Fibroblast of skin of left biceps (primary cell): Measurements from ENCODE around the gene CENPF.

Experiments
- DNase-seq, 2 experiments: peaks; one replicate each; pipeline ENCODE4 v3.0.0-alpha.2; 2013; ENCODE audit warnings: low read depth in 2 of 2

Gene CENPF

DNA sequence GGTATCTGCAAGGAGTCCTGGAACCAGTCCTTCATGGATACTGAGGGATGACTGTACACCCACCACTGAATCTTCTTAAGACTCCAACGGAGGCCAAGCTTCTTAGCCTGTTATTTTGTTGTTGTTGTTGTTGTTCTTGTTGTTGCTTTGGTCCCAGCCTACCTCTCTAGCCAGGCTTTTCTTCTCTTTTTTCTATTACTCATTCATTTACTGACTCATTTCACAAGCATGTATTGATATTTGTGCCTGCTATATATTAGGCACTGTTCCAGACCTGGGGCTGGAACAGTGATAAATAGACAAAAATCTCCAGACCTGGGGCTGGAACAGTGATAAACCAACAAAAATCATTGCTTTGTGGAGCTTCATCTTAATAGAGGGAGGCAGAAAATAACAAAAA, 20.4 kb downstream of the CENPF start:
- DNase-seq = no peak

DNA sequence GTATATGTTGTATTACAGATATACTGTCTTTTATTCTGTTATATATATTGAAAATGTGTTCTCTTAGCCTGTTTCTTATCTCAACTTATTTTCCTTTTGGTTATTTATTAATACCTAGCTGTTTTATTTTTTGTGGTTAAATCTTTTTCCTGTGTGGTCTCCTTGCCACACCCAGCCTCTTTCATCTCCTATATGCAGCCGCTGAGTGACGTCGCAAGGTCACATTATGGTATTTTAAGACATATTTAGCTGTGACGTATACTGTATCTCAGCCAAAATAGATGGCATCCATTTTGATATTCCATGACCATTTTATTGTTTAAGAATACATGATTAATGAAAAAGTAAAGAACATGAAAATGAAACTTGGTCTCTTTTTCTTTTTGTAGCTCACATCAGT, 29.1 kb downstream of the CENPF start:
- no peak for DNase-seq

DNA sequence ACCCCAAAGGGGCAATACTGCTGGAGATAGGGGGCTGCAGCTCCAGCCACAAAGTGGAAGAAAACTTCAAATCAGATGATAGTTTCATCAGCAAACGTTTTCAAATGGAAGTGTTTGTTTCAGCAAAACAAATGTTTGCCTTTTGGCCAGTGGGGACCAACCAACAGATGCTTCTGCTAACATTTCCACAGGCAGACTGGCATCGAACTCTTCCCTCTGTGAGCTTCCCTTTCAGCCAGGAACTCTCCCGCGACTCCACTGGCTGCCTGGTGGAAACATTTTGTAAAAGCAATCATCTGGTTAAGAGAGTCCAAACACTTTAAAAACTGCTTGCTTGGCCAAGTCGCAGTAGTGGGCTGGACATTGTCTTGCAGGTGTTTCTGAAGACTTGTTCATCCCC, 30.7 kb downstream of the CENPF start:
- no peak for DNase-seq

DNA sequence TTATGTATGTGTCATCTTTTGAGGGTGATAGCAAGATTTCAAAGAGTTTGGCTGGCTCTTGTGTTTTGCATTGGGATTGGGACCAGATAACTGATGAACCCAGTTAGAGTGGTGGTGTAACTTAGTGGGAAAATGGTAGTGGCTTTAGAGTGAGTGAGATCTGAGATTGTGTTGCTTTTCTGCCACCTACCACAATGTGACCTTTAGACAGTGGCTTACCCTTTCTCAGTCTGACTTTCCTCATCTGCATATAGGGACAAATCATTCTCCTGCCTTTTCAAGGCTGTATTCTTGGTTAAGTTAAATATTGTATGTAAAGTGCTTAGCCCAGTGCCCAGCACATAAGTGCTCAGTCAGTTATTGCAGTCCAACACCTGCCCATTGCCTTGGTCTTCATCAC, 31.3 kb downstream of the CENPF start:
- DNase-seq = no peak

DNA sequence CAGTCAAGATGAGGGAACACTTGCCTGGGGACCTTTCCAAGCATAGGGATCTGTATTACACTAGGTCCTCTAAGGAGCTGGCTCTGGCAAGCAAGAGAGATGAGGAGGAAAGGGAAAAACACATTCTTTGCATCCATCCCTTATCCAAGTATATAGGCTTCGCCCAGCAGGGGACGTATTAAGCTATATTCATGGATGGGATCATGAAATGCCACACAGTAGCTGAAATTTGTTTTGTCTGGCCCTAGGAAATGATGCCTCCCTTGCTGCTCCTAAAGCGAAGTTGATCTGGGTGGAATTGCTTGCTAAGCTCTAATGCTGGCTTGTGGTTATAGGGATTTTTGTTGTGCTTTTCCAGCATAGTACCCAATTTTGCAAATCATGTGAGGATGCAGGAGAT, 32.1 kb downstream of the CENPF start:
- no peak for DNase-seq

DNA sequence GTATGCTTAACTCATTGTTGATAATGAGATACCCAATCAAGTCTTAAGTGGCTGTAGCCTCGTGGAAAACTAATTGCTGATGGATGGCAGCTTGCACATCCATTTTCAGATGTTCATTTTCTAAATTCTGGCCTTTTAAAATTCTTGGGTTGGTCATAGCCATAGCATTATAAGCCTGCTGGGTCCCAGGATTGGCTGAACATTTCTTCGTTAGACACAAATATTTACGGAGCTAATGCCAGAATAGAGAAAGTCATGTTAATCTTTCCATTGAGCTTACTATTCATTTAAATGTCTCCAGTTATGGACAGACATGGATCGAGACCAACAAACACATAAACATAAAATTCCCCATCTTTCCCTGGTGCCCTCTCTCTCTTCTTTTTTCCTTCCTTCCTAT, 32.5 kb downstream of the CENPF start:
- no peak for DNase-seq

DNA sequence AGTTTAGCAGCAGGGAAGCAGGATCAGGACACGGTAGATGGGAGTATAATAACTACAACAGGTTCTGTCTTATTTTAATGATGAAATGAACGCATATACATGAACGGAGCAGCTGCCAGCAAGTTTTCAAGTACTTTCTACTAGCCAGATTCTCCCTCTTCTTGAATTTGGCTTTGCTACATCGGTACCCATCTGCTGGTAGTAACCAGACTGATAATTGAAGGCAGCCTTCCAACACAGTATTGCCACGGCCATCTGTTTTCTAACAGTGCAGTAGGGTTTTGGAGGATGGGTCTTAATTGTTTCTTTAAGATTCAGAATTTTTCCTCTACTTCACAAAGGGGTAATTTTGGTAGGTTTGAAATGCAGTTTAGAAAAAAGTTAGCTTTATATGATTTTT, 33.4 kb downstream of the CENPF start:
- DNase-seq = no peak

DNA sequence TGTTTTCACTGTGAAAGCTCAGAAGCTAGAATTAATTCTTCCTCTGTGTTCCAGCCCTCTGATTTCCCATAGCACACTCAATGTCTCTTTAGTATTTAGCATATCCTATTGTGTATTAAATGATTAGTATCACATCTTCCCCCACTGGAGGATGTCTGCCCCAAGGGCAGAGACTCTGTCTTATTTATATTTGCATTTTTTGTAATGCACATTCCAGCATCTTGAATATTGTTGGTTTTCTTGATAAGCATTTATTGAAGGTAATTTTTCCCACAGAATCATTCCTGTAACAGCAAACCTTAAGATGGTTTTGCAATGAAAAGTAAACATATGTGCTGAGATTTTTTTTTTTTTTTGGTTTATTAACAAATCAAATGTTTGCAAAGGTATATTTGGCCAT, 34.1 kb downstream of the CENPF start:
- no peak for DNase-seq

DNA sequence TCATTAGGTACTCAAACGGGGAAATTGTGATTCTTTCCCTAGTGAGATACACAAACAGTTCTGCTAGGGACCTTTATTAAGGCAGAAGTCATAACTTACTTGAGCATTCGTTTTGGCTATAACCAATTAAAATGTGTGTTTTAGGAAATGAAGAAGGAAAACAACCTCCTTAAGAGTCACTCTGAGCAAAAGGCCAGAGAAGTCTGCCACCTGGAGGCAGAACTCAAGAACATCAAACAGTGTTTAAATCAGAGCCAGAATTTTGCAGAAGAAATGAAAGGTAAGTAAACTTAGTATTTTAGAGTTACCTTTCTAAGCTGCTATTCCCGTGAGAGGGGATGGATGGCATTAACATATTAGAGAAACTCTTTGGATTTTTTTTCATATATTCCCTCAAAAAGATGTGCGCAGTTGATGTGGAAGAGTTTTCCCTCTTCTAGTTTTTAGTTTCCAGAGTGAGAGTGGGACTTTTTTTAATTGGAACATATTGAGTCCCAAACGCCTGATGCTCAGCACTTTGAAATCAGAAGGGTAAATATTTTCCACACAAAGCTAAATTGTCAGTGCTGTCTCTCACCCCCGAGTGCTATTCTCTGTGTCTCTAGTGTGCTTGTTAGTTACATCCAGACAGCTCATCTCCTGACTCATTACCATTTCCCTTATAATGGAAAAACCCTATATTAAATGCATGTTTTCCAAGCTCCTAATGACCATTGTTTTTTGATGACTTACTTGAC, 34.9 kb downstream of the CENPF start:
- peak in 1 of 2 experiments; percentile 24 for DNase-seq

DNA sequence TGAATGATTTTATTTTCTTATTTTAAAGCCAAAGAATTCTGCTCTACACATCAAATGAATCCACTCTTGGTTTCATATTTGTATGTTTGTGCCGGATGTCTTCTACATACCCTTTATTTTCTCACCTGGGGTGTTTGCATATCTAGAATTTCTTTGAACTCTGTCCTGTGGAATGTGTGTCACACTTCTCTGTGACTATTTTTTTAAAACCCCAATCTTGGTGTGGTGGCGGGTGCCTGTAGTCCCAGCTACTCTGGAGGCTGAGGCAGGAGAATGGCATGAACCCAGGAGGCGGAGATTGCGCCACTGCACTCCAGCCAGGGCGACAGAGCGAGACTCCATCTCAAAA, 35.4 kb downstream of the CENPF start:
- DNase-seq = no peak

DNA sequence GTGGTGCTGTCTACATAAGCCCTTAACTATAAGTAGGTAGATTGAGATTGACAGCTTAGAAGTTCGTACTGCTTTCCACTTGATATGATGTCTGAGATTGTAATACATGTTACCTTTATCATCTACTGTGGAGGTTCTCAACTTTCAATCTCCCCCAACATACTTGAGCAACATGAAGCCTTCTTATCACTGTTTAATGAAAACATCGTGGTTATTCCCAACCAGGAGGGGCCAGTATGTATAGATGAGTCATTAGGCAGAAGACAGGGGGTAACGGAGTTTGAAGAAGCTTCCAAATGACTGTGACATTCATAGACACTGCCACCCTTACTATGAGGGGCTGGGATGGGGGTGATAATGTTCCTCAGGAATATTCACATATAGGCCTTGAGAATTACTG, 36.0 kb downstream of the CENPF start:
- no peak for DNase-seq

DNA sequence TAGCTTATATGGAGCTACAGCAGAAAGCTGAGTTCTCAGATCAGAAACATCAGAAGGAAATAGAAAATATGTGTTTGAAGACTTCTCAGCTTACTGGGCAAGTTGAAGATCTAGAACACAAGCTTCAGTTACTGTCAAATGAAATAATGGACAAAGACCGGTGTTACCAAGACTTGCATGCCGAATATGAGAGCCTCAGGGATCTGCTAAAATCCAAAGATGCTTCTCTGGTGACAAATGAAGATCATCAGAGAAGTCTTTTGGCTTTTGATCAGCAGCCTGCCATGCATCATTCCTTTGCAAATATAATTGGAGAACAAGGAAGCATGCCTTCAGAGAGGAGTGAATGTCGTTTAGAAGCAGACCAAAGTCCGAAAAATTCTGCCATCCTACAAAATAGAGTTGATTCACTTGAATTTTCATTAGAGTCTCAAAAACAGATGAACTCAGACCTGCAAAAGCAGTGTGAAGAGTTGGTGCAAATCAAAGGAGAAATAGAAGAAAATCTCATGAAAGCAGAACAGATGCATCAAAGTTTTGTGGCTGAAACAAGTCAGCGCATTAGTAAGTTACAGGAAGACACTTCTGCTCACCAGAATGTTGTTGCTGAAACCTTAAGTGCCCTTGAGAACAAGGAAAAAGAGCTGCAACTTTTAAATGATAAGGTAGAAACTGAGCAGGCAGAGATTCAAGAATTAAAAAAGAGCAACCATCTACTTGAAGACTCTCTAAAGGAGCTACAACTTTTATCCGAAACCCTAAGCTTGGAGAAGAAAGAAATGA, 37.6 kb downstream of the CENPF start:
- DNase-seq = no peak

DNA sequence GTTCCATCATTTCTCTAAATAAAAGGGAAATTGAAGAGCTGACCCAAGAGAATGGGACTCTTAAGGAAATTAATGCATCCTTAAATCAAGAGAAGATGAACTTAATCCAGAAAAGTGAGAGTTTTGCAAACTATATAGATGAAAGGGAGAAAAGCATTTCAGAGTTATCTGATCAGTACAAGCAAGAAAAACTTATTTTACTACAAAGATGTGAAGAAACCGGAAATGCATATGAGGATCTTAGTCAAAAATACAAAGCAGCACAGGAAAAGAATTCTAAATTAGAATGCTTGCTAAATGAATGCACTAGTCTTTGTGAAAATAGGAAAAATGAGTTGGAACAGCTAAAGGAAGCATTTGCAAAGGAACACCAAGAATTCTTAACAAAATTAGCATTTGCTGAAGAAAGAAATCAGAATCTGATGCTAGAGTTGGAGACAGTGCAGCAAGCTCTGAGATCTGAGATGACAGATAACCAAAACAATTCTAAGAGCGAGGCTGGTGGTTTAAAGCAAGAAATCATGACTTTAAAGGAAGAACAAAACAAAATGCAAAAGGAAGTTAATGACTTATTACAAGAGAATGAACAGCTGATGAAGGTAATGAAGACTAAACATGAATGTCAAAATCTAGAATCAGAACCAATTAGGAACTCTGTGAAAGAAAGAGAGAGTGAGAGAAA, 38.4 kb downstream of the CENPF start:
- DNase-seq = no peak

DNA sequence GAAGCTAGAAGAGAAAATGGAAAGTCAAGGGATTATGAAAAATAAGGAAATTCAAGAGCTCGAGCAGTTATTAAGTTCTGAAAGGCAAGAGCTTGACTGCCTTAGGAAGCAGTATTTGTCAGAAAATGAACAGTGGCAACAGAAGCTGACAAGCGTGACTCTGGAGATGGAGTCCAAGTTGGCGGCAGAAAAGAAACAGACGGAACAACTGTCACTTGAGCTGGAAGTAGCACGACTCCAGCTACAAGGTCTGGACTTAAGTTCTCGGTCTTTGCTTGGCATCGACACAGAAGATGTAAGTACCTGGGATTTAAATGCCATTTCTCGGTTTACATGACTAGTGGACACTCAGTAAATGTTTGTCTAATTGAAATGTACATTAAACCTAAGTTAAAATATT, 40.0 kb downstream of the CENPF start:
- no peak for DNase-seq

DNA sequence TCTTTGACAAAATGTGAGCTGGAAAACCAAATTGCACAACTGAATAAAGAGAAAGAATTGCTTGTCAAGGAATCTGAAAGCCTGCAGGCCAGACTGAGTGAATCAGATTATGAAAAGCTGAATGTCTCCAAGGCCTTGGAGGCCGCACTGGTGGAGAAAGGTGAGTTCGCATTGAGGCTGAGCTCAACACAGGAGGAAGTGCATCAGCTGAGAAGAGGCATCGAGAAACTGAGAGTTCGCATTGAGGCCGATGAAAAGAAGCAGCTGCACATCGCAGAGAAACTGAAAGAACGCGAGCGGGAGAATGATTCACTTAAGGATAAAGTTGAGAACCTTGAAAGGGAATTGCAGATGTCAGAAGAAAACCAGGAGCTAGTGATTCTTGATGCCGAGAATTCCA, 42.7 kb downstream of the CENPF start:
- no peak for DNase-seq

DNA sequence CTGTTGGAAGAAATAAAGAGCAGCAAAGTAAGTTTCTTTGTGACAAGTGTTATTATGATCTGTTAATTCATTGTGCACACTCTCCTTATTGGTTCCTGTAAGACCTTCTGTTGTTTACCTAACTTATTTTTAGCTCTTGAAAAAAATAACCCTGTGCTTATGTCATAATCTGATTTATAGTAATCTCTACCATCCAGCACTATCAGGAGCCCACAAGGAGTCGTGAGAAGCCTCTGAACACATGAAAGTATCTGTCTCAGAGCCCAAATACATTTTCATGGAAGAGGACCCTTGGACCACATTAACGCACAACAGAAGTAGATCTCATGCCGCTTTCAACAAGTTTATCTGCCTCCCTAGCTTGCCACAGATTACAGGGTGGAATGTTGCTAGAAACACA, 45.8 kb downstream of the CENPF start:
- DNase-seq = no peak

DNA sequence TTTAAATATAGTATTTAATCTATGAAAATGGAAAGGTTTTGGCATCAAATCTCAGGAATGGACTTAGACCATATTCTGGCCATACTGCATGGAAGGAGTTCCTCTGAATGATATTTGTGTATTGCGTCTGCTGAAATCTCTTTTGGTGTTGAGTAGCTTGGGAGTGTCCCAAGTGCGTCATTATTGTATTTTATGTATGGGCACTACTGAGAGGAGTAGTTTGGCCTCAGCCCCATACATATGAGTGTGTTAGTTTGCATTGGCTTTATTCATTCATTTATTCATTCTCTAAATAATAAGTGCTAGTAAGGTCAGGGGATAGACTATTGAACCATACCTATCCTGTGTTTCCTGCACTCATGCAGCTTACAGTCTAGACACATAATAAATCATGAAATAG, 46.6 kb downstream of the CENPF start:
- DNase-seq = no peak

DNA sequence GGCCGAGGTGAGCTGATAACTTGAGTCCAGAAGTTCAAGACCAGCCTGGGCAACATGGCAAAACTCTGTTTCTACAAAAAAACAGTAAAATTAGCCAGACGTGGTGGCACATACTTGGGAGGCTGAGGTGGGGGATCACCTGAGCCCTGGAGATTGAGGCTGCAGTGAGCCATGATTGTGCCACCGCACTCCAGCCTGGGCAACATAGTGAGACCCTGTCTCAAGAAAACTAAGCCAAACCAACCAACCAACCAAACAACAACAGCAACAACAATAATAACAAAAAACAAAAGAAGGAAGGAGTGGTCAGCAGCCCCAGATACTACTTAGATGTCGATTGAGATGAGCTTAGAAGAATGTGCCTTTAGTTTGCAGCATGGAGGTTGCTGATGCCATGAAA, 47.7 kb downstream of the CENPF start:
- DNase-seq = no peak

DNA sequence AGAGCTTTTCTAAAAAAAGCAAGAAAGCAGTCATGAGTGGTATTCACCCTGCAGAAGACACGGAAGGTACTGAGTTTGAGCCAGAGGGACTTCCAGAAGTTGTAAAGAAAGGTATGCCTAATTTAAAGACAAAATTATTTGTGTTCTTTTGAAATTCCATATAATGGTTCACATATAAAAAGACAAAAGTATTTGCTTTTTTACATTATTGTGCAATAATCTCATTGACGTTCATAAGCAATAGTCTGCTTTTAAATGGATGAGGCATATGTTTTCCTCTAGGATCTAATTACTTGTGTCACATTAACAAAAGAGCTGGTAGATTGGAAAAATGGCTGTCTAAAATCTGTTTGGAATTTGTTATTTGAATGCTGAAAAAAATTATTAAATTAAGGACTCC, 54.3 kb downstream of the CENPF start:
- DNase-seq = no peak

DNA sequence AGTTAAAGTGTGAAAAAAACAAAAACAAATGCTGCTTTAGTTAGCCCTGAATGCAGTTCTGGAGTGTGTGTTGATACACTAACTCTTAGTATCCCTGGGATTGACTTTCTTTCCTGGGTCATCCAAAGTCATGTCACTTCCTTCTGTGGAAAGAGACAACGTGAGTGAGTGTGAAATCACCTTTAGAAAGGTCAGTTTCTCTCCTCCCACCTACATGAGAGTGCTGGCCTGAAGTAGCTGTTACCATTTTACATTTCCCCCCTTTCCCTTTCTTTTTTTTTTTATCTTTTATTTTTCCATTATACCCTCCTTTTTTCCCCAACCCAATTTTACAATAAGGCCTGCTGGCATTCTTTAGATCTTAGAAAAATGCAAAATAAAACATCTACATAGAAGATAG, 55.2 kb downstream of the CENPF start:
- DNase-seq = no peak

DNA sequence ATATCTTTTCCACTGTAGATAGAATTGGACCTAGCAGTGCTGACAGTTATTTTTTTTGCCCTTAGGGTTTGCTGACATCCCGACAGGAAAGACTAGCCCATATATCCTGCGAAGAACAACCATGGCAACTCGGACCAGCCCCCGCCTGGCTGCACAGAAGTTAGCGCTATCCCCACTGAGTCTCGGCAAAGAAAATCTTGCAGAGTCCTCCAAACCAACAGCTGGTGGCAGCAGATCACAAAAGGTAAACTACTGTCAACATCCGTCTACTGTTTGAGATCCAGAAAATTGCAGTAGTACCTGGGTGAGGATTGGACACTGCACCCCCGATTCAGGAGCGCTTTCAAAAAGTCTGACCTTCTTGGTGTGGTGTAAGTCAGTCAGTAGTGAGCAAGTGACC, 55.8 kb downstream of the CENPF start:
- DNase-seq = no peak

DNA sequence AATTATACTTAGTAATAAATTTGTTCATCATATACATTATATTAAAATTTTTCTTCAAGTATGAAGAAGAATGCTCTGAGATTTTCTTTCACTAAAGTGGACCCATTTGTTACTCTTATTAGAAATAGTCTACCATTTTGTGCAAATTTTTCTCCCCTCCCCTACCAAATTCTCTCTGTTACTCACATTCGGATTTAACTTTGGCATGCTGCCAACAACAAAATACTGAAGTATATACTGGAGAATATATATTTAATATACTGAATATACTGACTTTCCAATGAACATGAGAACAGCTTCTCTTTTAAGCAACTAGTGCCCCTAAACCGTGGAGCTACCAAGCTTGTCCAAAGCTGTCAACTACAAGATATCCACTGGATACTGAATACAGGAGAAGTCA, 57.2 kb downstream of the CENPF start:
- DNase-seq = no peak

DNA sequence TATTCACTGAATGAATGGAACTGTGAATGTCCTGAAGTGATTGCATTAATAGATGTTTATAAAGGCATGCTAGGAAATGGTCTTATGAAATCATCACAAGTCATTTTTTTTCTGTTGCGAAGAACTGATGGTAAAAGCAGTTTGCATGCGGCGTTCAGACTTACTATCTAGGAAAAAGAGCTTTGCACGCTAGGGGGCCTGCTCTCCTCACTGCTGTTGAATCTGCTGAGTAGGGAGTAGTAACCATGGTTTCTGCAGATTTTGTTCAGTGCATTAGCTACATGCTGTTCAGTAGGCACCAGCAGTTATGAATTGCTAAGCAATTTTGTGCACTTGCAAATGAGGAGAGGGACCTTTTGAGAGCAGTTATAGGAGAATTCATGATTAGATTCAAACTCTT, 57.9 kb downstream of the CENPF start:
- DNase-seq = peak; percentile 84 to 87
